AG20443 (cell line): ENCODE results near the gene NEURL2.
"Not testable (repeated sequence)": the region's sequence is repeated elsewhere in the genome, so short reads cannot be mapped to it uniquely, and the experiment has no call there.

Source experiments
- DNase-seq: peaks from one replicate; pipeline ENCODE4 v3.0.0; 2012; ENCODE audit warnings: low spot score, mixed read lengths

The NEURL2 gene

DNA sequence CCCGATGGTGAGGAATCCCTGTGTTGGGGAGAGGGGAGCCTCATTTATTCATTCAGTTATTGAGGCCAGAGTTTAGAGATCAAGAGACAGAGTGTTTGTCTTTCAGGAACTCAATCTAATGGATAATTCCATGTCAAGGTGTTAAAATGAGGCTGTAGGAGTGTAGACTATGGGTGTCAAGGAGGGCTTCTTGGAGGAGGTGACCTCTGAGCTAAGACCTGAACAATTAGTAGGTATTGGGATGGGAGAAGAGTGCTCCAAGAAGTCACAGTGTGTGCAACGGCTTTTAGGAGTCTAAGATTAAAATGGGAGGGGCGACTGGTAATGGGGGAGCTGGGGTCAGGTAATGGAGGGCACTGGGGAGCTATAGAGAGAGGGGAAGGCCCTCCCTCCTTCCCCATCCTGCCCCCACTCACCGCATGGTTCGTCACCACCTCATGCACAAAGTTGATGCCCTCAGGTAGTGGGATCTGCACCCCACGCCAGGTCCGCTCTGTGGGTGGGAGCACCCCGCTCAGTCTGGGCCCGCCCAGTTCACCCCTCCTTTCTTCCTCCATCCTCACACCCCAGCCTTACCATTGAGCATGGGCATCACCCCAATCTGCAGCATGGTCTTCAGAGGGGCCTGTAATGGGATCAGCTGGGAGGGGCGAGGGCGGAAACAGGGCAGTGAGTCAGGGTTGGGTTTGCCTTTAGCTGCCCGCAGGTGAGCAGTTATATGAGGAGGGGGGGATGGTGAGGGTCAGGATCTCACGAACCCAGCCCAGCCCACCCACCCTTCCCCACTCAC is 8.2 kb upstream of the NEURL2 start:
- DNase-seq: no peak

GRCh38 chr20:45898285-45898684 is 7.3 kb upstream of the NEURL2 start:
- no peak for DNase-seq

DNA sequence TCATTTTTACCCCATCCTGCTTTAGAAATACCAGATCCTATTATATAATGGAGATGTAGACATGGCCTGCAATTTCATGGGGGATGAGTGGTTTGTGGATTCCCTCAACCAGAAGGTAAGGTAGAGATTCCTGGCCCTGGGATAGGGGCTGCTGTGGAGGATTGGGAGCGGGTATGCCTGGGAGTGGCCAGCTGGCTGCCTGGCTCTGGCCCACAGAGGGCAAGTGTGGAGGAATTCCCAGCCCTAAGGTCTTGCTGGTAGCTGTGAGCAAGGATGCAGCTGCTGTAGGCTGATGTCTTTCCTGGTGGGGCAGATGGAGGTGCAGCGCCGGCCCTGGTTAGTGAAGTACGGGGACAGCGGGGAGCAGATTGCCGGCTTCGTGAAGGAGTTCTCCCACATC is 6.7 kb upstream of the NEURL2 start:
- no peak for DNase-seq

- DNase-seq: no peak
Measured at GRCh38 chr20:45897289-45897688, 6.3 kb upstream of the NEURL2 start.

DNA sequence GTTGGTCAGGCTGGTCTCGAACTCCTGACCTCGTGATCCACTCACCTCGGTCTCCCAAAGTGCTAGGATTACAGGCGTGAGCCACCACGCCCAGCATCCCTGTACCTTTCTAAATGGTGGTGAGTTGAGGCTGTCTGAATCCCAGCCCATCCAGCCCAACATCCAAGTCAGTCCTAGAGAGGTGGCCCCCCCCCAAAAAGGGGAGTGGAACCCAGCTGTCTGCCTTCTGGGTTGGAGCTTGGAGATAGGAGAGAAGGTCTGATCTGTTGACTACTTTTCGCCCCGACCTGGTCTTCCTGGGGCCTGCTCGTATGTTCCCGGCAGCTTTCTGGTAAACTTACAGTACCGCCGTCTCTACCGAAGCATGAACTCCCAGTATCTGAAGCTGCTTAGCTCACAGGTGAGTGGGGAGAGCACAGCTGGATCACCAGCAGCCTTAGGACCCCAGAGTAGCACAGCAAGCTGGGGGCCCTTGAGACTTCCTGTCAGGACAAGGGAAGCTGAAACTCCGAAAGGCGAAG is 5.7 kb upstream of the NEURL2 start:
- no peak for DNase-seq

GRCh38 chr20:45894797-45895196 is 3.8 kb upstream of the NEURL2 start:
- no peak for DNase-seq

- DNase-seq: no peak
Measured at GRCh38 chr20:45893831-45894230, 2.8 kb upstream of the NEURL2 start.

- no peak for DNase-seq
Measured at GRCh38 chr20:45892828-45893500, 2.0 kb upstream of the NEURL2 start.

DNA sequence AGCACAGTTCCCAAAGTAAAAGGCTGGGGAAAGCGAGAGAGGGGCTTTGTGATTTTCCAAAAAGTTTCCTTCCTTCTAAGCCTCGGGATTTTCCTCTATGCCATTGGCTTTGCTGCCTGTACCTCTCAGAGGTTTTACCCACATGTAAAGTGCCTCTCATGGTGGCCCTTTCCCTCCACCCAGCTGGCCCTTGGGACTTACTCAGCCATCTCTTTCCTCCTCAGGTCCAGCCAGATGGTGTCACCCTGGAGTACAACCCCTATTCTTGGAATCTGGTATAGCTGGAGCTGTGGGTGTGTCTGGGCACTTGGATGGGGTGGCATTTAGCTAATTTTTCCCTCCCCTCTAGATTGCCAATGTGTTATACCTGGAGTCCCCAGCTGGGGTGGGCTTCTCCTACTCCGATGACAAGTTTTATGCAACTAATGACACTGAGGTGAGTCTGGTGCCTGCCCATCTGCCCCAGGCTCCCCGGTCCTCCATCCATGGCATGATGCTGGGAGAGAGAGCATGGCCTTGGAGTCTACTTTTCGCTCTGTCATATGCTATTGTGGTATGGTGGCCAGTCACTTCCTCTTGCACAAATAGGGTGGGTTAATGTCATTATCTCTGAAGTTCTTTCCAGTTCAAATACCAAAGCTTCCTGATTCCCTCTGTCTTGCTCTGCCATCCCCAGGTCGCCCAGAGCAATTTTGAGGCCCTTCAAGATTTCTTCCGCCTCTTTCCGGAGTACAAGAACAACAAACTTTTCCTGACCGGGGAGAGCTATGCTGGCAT is 1.2 kb upstream of the NEURL2 start:
- peak; percentile 62 for DNase-seq

- DNase-seq: peak; percentile 81
Measured at GRCh38 chr20:45890077-45890984, 677 bp downstream of the NEURL2 start.

DNA sequence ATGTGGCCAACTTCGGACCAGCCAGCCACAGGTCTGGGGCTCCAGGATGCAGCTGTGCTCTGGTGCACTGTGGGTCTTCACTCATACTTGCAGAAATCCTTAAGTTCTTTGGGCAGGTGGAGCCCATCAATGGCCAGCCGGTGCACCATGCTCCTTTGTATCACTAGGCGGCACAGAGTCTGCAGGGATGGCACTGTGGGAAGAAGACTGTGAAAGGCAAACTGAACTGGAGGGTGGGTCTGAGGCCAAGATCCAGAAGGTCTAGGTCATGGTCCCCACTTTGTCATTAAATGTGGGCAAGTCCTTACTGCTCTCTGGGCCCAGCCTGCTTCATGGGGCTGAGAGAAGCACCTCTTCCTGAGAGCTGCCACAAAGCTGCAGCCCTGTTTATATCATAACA is 2.3 kb downstream of the NEURL2 start:
- no peak for DNase-seq

GRCh38 chr20:45887346-45887715 is 3.7 kb downstream of the NEURL2 start, which contains the start of gene SPATA25:
Gene SPATA25, minus strand, starts transcription at chr20:45887622. Its CDS starts 32 bp downstream, at chr20:45887590.
- no peak for DNase-seq

DNA sequence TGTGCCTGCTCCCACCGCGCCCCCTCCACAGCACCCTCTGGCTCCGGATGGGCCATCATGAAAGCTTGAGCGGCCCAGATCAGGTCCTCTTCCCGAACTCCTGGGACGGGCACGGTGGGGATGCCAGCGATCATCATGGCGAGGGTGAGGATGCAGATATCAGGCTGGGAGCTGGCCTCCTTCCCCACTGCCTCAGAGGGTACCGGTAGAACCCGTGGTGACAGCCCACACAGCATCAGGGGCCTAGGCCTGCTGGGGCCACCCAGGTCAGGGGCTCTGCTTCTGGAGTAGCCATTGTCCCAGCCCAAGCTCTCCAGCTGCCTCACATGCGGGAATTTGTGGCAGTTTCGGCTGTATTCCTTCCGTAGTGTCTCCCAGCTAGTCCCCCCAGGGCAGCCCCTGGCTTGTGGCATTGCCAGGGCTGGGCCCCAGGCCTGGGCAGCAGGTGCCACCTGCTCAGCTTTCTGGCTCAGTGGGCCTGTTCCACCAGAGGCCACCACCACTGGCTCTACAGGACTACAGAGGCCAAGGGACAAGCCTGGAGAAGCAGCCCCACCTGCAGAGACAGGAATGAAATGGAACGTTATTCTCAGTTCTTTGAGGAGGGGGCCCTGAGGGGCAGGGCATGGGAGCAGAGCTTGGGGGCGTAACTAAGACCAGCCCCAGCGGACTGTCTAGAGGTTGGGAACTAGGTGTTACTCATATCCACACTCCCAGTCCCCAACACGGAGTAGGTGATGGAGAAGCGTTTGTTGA is 4.2 kb downstream of the NEURL2 start:
- DNase-seq: no peak

DNA sequence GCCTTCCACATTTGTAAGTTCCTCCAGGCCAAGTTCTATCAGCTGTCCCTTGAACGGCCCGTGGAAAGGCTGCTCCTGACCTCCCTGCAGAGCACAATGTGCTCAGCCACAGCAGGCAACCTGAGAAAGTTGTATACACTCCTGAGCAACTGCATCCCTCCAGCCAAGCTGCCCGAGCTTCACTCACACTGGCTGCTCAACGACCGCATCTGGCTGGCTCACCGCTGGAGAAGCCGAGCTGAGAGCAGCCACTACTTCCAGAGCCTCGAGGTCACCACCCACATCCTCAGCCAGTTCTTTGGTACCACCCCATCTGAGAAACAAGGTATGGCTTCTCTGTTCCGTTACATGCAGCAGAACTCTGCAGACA is 7.9 kb downstream of the NEURL2 start:
- no peak for DNase-seq

GRCh38 chr20:45882469-45883099 is 8.4 kb downstream of the NEURL2 start:
- no peak for DNase-seq

DNA sequence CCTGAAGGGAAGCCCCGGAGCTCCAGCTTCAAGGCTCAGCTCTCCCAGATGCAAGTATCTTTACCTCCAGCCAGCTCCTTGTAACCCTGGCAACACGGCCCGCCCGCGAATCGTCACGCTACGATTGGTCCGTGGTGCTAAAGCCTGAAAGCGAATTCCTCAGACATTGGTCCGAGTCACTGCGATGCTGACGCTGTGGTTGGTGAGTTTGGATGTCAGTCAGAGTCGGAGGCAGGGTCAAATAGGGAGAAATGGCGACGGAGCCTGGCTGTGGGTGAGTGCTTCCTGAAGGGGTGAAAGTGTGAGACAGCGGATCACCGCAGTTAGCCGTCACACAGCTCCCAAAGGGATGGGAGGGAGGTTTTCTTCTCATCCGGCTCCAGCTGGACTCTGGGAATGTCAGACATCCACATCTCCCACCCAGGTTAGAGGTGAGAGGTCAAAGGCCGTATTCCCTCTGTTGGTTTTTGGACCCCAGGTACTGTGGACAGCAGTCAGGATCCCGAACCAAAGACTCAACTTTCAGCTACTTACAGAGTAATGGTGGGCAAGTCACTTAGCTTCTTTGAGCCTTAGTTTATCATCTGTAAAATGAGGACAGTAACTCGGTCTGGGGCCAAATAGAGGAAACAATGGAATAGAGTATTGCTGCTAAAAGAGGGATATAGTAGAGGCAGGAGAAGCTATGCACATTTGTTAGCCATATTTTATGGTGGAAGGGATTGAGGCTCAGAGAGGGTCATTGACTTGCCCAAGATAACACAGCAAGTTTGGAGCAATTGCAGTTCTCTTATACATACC is 9.8 kb downstream of the NEURL2 start, which contains the start of gene ZSWIM1:
Gene ZSWIM1, plus strand, starts transcription at position 240 of the 801 bp plus-strand sequence. CDS start 1,366 bp downstream, outside the sequence.
- DNase-seq: peak; percentile 98

- peak; percentile 57 for DNase-seq
Measured at GRCh38 chr20:45878076-45878761, 12.8 kb downstream of the NEURL2 start.

- no peak for DNase-seq
Measured at GRCh38 chr20:45874576-45874975, 16.4 kb downstream of the NEURL2 start.

DNA sequence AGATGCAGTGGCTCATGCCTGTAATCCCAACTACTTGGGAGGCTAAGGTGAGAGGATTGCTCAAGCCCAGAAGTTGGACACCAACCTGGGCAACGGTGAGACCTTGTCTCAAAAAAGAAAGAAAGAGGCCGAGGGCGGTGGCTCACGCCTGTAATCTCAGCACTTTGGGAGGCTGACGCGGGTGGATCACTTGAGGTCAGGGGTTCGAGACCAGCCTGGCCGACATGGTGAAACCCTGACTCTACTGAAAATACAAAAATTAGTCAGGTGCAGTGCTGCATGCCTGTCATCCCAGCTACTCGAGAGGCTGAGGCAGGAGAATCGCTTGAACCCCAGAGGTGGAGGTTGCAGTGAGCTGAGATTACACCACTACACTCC is 16.9 kb downstream of the NEURL2 start:
- not testable (repeated sequence) for DNase-seq
